ENCODE measurements around the gene GRWD1. TPM values are rescaled to one million over a fixed set of nuclear protein-coding genes. Genes with fewer than 3 reads are reported as not detected.

GRWD1 gene
- total and polyA plus RNA-seq, 2 of the 8 experiments (the other 6 are each of a cell fraction or from before 2014, with no cell fraction given), result 36.9 to 61.9 TPM

GRCh38 chr19:48479686-48480085 lies 33.9 kb downstream of the GRWD1 start:
- Histone ChIP-seq H3K36me3 (ENCODE audit: control insufficient read depth in 2 of 4, insufficient read depth in 4 of 4, low read length in 3 of 4) (peaks cover 15 to 47% (median 32%) of the 10 kb centered on the region in 4 experiments), H3K79me1 (ENCODE audit: low read depth, low read length) (no peaks in the 10 kb centered on the region; the same call in 1 of the 2 replicates), H3K14ac (ENCODE audit: insufficient read length) (no peak overlapping the region), H3K56ac (replicated peaks; ENCODE audit: insufficient read length, low read depth, low read length) (no peak overlapping the region), H3K4me1 (replicated peaks in 1 of 4; ENCODE audit: control insufficient read depth in 3 of 4, insufficient read depth in 4 of 4, low read length in 3 of 4) (peaks cover 0 to 1% (median 0%) of the 10 kb centered on the region in 4 experiments; a peak in 1 of 7 replicates), H3K27ac (ENCODE audit: low read depth, low read length) (no peak overlapping the region; the same call in 1 of the 2 replicates), H2BK15ac (ENCODE audit: low read length) (no peak overlapping the region), H3K9ac (replicated peaks in 1 of 4; ENCODE audit: extremely low read depth in 1 of 4, low read depth in 3 of 4, low read length in 3 of 4) (no peak overlapping the region), H3K79me2 (ENCODE audit: control insufficient read depth in 1 of 2, insufficient read depth in 2 of 2, low read length in 2 of 2) (no peaks in the 10 kb centered on the region), H2BK20ac (ENCODE audit: low read length) (no peak overlapping the region), H3K23me2 (ENCODE audit: low read depth, low read length) (peaks cover 2% of the 10 kb centered on the region; the same call in 1 of the 2 replicates), H2BK120ac (replicated peaks; ENCODE audit: low read depth, low read length) (no peak overlapping the region), H3K4me2 (ENCODE audit: insufficient read depth in 1 of 2, low read depth in 2 of 2, low read length in 2 of 2) (no peak overlapping the region; a peak in 1 of 4 replicates), H2AK5ac (ENCODE audit: low read depth, low read length) (no peak overlapping the region), H3K18ac (ENCODE audit: extremely low read depth, low read length) (no peak overlapping the region), H4K8ac (ENCODE audit: extremely low read depth, insufficient read depth, low read length) (no peak overlapping the region), H4K91ac (replicated peaks; ENCODE audit: insufficient read length, low read length) (no peak overlapping the region), H4K5ac (ENCODE audit: insufficient read length, low read depth, low read length) (no peak overlapping the region), H2AFZ (ENCODE audit: low read length) (no peak overlapping the region), H3K9me3 (ENCODE audit: insufficient read depth in 2 of 2, low read depth in 1 of 2, low read length in 1 of 2) (no peaks in the 10 kb centered on the region), H3K23ac (ENCODE audit: insufficient read length) (no peak overlapping the region), H2BK5ac (ENCODE audit: low read depth, low read length) (no peak overlapping the region), H3K4ac (replicated peaks; ENCODE audit: insufficient read length, low read depth, low read length) (no peak overlapping the region), H2BK12ac (ENCODE audit: low read depth, low read length) (peak overlapping the region; percentile 68; the same call in 1 of the 2 replicates), H3K4me3 (ENCODE audit: extremely low read depth in 1 of 4, insufficient read depth in 2 of 4, low read depth in 3 of 4, low read length in 4 of 4) (no peak overlapping the region), H4K20me1 (replicated peaks in 1 of 2; ENCODE audit: control insufficient read depth in 1 of 2, insufficient read depth in 2 of 2, low read length in 2 of 2) (peaks cover 9 to 12% of the 10 kb centered on the region in 2 experiments), H3K27me3 (replicated peaks in 1 of 4; ENCODE audit: control insufficient read depth in 3 of 4, extremely low read depth in 1 of 4, insufficient read depth in 3 of 4, low read length in 3 of 4) (no peaks in the 10 kb centered on the region)
- FAIRE-seq (no peak), DNase-seq (ENCODE audit: low read depth in 1 of 2, low spot score in 2 of 2) (no peak)
- ChIA-PET CTCF (ENCODE audit: partially characterized antibody) (interaction anchor here (0.7 to 3.4 kb wide), 3 partner anchors 8 to 106 kb away, joined by 3 to 18 read pairs (median 3); no protein-coding TSS in a partner anchor), POLR2A (ENCODE audit: partially characterized antibody) (interaction anchor here (0.6 to 11.4 kb wide), 18 partner anchors 9 to 166 kb away, joined by 3 to 176 read pairs (median 4); partner anchors contain the start of genes FAM83E, GRWD1, KCNJ14 and SYNGR4)
- TF ChIP-seq NRF1 (IDR thresholded peaks at IDR 0.05; ENCODE audit: low read depth, low read length) (no peak), POLR2AphosphoS5 (IDR thresholded peaks at IDR 0.05; ENCODE audit: low read depth, low read length) (peak; percentile 46; the same call in 1 of the 2 replicates)
- WGBS, 2 experiments (ENCODE audit: extremely low coverage in 1 of 2, insufficient coverage in 1 of 2, insufficient read length in 1 of 2, insufficient replicate concordance in 2 of 2, low coverage in 1 of 2, low lambda C conversion rate in 2 of 2, missing lambda C conversion rate in 1 of 2), result 95% methylated on average over 7 of the region's 7 CpGs; no CpG with 5 or more reads in 1 of the 2 experiments
